ENCODE results near the gene DIP2C.

- no peak for TF ChIP-seq CTCF (IDR thresholded peaks at IDR 0.05; ENCODE audit: borderline replicate concordance, extremely low read depth, low read length, poor library complexity, severe bottlenecking)
- TF ChIP-seq EZH2 (IDR thresholded peaks at IDR 0.05; ENCODE audit: borderline replicate concordance, low read depth, low read length, severe bottlenecking) = no peak
Observed at GRCh38 chr10:422241-422640, 267.2 kb downstream of the DIP2C start.

Measured in DND-41 (cell line).